ENCODE measurements around the gene ZNF442. TPM values are rescaled to one million over a fixed set of nuclear protein-coding genes. Genes with fewer than 3 reads are reported as not detected.
"Not testable (repeated sequence)": the region's sequence is repeated elsewhere in the genome, so short reads cannot be mapped to it uniquely, and the experiment has no call there.

The ZNF442 gene
- total RNA-seq, 1 experiment from 2014 or later = not detected

- Histone ChIP-seq H3K36me3 (ENCODE audit: control insufficient read depth in 1 of 2, insufficient read depth in 2 of 2, low read length in 2 of 2) (no peaks in the 10 kb centered on the region), H3K4me3 (replicated peaks in 1 of 2; ENCODE audit: low read depth in 1 of 2, low read length in 2 of 2) (peak within 1 kb of the TSS; percentile 72 to 82), H3K4me2 (ENCODE audit: low read length) (peak within 1 kb of the TSS; percentile 88), H3K27me3 (ENCODE audit: insufficient read depth, low read length) (no peaks in the 10 kb centered on the region), H3K79me2 (ENCODE audit: insufficient read depth, low read length) (0 out of 2 replicates have a peak, but pooled peaks cover 6% of the 10 kb centered on the region), H3K4me1 (ENCODE audit: control insufficient read depth in 1 of 2, insufficient read depth in 2 of 2, low read length in 2 of 2) (peaks cover 3 to 9% of the 10 kb centered on the region in 2 experiments; a peak in 2 of 4 replicates), H4K20me1 (ENCODE audit: insufficient read depth) (no peaks in the 10 kb centered on the region), H3K27ac (ENCODE audit: low read depth, low read length) (peak within 1 kb of the TSS; percentile 76), H3K9ac (ENCODE audit: low read length) (peak within 1 kb of the TSS; percentile 78), H3K9me2 (ENCODE audit: insufficient read depth) (no peaks in the 10 kb centered on the region), H2AFZ (ENCODE audit: low read depth, low read length, poor library complexity, severe bottlenecking) (peak within 1 kb of the TSS; percentile 86), H3K9me3 (ENCODE audit: control insufficient read depth in 1 of 2, insufficient read depth in 1 of 2, low read depth in 1 of 2, low read length in 2 of 2) (no peaks in the 10 kb centered on the region)
- DNase-seq (ENCODE audit: low read depth, low spot score) = peak; percentile 94
- RAD21 ChIA-PET (ENCODE audit: low non-redundant PET in 1 of 2, low total read pairs in 2 of 2, uncharacterized antibody in 2 of 2, unreplicated experiment in 2 of 2) = no interaction called here
- peak; percentile 95 for ATAC-seq
- TF ChIP-seq ZNF274 (IDR thresholded peaks at IDR 0.05; ENCODE audit: low read depth, low read length) (no peak), CTCF (IDR thresholded peaks at IDR 0.05 in 2 of 3, conservative IDR thresholded peaks at IDR 0.05 in 1 of 3; ENCODE audit: borderline replicate concordance in 1 of 3, insufficient read depth in 1 of 3, low read depth in 2 of 3, low read length in 2 of 3) (0 out of 6 replicates have a peak, but pooled peaks of 1 of the 3 experiments have one; percentile 16), SP1 (IDR thresholded peaks at IDR 0.05; ENCODE audit: low read depth) (peak; percentile 66; the same call in 1 of the 2 replicates), SIN3A (IDR thresholded peaks at IDR 0.05; ENCODE audit: low read depth) (no peak), POLR2AphosphoS5 (IDR thresholded peaks at IDR 0.05; ENCODE audit: low read depth, low read length) (peak; percentile 64), TCF7L2 (IDR thresholded peaks at IDR 0.05; ENCODE audit: borderline replicate concordance, extremely low read depth, insufficient read depth, insufficient read length) (peak; percentile 91), CBX3 (IDR thresholded peaks at IDR 0.05; ENCODE audit: low read depth) (no peak; the same call in none of the 2 replicates), EZH2phosphoT487 (IDR thresholded peaks at IDR 0.05; ENCODE audit: borderline replicate concordance) (no peak), ZFX (IDR thresholded peaks at IDR 0.05) (peak; percentile 40), MAX (IDR thresholded peaks at IDR 0.05) (no peak; the same call in 1 of the 2 replicates), CEBPB (IDR thresholded peaks at IDR 0.05; ENCODE audit: low read depth) (no peak), ELF1 (IDR thresholded peaks at IDR 0.05; ENCODE audit: borderline replicate concordance, low read depth) (peak; percentile 29; the same call in 1 of the 2 replicates), FOSL1 (IDR thresholded peaks at IDR 0.05; ENCODE audit: low read depth) (no peak), JUND (IDR thresholded peaks at IDR 0.05) (no peak), EGR1 (IDR thresholded peaks at IDR 0.05; ENCODE audit: low read depth) (peak; percentile 59)
- no TSS peak for BruUV-seq (replicated peaks)
- CTCF ChIA-PET = no interaction called here
- intact Hi-C loops (cut with micrococcal nuclease) = loop anchor here (2.0 to 5.0 kb wide), 4 partner anchors 41 to 662 kb away; partner anchors contain the start of genes ZNF44, ZNF443, ZNF490 and ZNF791
- POLR2A ChIA-PET = interaction anchor here (0.9 kb wide), 1 partner anchor 210 kb away, joined by 3 read pairs; the partner anchor contains the start of genes ZNF490 and ZNF791
Observed at GRCh38 chr19:12400633-12401502, 35.4 kb upstream of the ZNF442 start, which contains the start of gene ZNF799. Gene ZNF799 (minus strand): TSS chr19:12401271. CDS start chr19:12401070, 201 bp downstream.

- POLR2A ChIA-PET; CTCF ChIA-PET; H3K79me2 ChIP-seq (ENCODE audit: insufficient read depth, low read length); RAD21 ChIA-PET (ENCODE audit: low non-redundant PET in 1 of 2, low total read pairs in 2 of 2, uncharacterized antibody in 2 of 2, unreplicated experiment in 2 of 2); H2AFZ ChIP-seq (ENCODE audit: low read depth, low read length, poor library complexity, severe bottlenecking); H3K9me3 ChIP-seq (ENCODE audit: control insufficient read depth in 1 of 2, insufficient read depth in 1 of 2, low read depth in 1 of 2, low read length in 2 of 2); H3K36me3 ChIP-seq (ENCODE audit: control insufficient read depth in 1 of 2, insufficient read depth in 2 of 2, low read length in 2 of 2); H4K20me1 ChIP-seq (ENCODE audit: insufficient read depth); H3K9me2 ChIP-seq (ENCODE audit: insufficient read depth); H3K27me3 ChIP-seq (ENCODE audit: insufficient read depth, low read length); H3K4me1 ChIP-seq (ENCODE audit: control insufficient read depth in 1 of 2, insufficient read depth in 2 of 2, low read length in 2 of 2): not testable (repeated sequence)
- peak; percentile 16 for DNase-seq (ENCODE audit: low read depth, low spot score)
- BruUV-seq (replicated peaks) = TSS peak; percentile 42
- H3K9ac ChIP-seq (ENCODE audit: low read length) = peak overlapping the region; percentile 78
- peak overlapping the region; percentile 76 for H3K27ac ChIP-seq (ENCODE audit: low read depth, low read length)
- peak; percentile 43 for ATAC-seq
- intact Hi-C loops (cut with micrococcal nuclease) = loop anchor here (2.0 to 5.0 kb wide), 4 partner anchors 42 to 661 kb away; partner anchors contain the start of genes ZNF44, ZNF443, ZNF490 and ZNF791
- H3K4me3 ChIP-seq (replicated peaks in 1 of 2; ENCODE audit: low read depth in 1 of 2, low read length in 2 of 2) = peak overlapping the region; percentile 72 to 82
- peak overlapping the region; percentile 88 for H3K4me2 ChIP-seq (ENCODE audit: low read length)
Observed at GRCh38 chr19:12399901-12400632, 34.6 kb upstream of the ZNF442 start.

Data from HCT116 (cell line).